NK-92 treated with Interleukin-12 subunit alpha and Interleukin-12 subunit beta, amount 100 ng/mL, for 24 hours (cell line): ENCODE data around the gene GSTT4.
"Not testable (repeated sequence)": the region's sequence is repeated elsewhere in the genome, so short reads cannot be mapped to it uniquely, and the experiment has no call there.

ENCODE experiments used
- DNase-seq: peaks from one replicate; lab custom pipeline; 2025; lab: John Stamatoyannopoulos, UW

GSTT4 gene

DNA sequence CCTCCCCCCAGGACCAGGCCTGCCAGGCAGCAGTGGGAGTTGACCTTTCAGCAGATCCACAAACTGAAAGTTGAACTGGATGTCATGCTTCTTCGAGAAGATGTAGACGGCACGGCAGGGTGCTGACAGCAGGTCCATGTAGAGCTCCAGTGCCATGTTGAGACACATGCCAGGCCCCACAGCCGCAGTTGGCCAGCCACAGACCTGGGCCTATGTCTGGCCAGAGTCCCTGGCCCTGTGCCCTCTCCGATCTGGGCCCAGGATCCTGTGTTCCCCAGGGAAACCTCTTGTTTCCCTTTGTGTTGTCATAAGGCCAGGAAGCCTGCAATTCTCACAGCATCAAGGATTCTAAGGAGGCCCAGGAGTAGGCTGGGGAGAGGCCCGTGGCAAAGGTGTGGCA lies at the start of gene GSTT4:
TSS of gene GSTT4 (minus strand) at position 253 of the 400 bp plus-strand sequence. CDS start at position 156, 97 bp downstream.
- no peak for DNase-seq

- DNase-seq: no peak
These were observed 49.1 kb upstream of the GSTT4 start for GRCh38 chr22:24054356-24054755.

GRCh38 chr22:24053481-24054226 lies 48.4 kb upstream of the GSTT4 start:
- no peak for DNase-seq

DNA sequence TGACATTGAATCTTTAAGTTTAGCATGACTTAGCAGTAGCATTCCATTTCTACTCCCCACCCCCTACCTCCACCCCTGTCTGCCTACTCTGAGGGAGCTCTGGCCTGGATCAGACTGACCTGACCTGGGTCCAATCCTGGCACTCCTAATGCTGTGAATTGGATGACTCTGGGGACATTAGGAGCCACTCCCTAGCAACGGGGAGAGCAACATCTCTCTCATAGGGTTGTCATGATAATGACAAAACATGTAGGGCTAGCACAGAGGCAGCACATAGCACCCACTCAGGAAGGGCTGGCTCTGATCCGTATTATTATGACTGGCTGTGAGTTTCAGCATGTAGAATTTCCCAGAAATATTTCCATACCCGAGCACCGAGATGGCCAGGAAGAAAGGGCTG lies 46.3 kb upstream of the GSTT4 start:
- DNase-seq: no peak

DNA sequence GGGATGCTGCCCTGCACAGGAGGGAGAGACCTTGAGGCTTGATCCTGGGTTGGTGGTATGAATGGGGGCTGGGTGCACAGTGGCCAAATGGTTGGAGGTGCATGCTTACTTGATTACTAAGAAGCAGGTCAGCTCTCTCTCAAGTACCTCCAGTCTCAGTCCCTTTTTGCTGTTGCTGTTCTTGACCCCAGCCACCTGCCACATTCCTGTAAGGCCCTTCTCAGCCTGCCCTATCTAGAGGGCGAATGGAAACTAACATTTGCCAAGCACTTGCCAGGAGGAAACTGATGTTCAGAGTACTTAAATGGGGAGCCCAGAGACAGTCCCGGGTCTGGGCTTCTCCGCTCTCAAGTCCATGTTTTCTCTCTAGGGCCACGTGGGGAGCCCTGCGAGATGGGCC lies 45.8 kb upstream of the GSTT4 start:
- DNase-seq: no peak

DNA sequence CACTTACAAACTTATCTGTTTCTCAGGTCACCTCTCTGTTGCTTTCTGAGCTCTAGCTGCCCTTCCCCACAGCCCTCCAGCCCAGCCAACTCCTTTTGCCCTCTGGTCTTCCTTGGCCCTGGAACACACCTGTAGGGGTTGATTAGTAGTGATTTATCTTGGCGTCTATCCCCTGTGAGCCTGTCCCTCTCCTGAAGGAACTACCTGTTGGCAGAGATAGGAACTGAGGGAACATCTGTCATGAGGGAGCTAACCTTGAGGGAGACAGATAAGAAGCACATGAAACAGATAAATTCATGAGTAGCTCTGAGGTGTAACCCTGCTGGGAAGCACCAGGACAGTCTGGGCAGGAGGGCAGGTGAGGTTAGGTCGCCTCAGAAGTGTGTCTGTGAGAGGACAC lies 44.7 kb upstream of the GSTT4 start:
- no peak for DNase-seq

DNA sequence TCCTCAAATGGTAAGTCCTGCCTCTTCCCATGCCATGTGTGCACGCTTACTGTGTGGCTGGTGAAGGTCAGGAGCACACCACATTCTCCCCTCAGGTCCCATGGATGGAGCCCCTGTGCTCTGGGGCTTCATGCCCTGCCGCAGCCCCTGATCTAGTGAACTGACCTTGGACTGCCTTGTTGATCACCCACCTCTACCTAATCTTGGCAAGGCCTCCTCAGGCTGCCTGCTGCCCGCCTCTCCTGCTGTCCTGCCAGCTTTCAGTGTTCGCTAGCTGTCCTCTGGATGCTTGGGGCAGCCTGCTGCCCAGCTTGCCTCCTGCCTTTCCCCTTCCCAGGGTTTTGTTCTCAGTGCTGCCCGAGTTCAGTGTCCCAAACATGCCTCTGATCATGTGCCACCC lies 44.0 kb upstream of the GSTT4 start:
- no peak for DNase-seq

GRCh38 chr22:24046024-24046423 lies 40.8 kb upstream of the GSTT4 start:
- no peak for DNase-seq

DNA sequence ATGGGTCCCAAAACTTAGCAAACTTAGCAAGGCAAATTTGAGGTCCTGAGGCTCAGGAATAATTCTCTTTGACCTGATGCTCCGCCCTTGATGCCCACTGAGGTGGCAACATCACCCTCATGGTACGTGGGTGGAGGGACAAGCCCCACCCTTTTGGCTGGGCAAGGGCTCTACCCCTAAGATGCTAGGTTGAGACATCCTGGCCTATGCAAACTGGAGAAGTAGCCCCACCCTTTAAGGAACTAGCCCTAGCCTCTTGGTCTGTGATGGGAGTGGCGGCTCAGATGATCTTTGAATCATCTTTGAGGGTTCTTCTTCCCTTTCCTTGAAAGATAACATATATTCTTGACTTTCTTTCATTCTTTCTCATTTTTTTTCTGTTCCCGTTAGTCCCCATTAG lies 38.7 kb upstream of the GSTT4 start:
- no peak for DNase-seq

- not testable (repeated sequence) for DNase-seq
These were observed 38.2 kb upstream of the GSTT4 start for GRCh38 chr22:24043465-24043864.

GRCh38 chr22:24040946-24041345 lies 35.7 kb upstream of the GSTT4 start:
- no peak for DNase-seq

GRCh38 chr22:24039046-24039445 lies 33.8 kb upstream of the GSTT4 start:
- DNase-seq: no peak

GRCh38 chr22:24037851-24038765 lies 32.9 kb upstream of the GSTT4 start:
- no peak for DNase-seq

DNA sequence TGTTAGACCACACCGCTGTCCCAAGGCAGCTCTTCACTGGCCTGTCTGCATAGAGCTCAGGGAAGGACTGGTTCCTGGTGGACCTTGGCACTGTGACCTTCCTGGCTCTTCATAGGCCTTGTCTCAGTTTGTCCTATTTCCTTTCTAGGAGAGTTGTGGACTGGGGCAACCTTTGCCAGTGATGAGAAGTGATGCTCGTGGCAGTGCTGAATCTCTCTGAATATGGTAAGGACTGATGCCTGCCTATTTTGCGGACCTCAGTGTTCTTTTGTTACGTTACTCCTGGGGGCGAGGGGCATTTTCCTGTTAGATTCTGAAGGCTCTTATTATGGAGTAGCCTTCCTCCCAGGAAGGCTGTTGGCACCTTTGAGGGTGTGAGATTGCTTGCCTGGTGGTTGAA lies 30.0 kb upstream of the GSTT4 start:
- DNase-seq: no peak

DNA sequence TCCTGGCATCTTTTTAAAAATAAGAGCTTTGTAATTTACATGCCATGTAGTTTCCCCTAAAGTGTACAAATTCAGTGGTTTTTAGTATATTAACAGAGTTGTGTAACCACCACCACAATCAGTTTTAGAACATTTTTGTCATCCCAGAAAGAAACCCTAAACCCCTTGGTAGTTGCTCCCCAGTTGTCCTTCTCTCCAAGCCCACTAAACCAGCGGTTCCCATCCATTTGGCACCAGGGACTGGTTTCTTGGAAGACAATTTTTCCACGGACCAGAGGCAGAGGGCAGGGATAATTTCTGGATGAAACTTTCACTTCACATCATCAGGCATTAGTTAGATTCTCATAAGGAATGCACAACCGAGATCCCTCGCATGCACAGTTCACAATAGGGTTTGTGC lies 28.5 kb upstream of the GSTT4 start:
- no peak for DNase-seq

GRCh38 chr22:24030186-24030702 lies 25.0 kb upstream of the GSTT4 start:
- no peak for DNase-seq

DNA sequence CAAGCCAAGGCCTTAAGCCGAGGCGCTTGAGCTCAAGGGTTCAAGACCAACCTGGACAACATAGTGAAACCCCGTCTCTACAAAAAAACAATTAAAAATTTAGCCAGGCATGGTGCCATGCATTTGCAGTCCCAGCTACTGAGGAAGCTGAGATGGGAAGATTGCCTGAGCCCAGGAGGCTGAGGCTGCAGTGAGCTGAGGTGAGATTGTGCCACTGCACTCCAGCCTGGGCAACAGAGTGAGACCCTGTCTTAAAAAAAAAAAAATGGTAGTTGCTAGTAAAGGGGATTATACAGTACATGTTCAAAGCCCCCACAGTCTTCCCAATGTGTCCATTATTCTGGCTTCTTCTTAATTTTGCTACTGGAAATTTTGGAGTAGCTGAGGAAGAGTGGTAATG lies 24.1 kb upstream of the GSTT4 start:
- no peak for DNase-seq

- DNase-seq: no peak
These were observed 23.3 kb upstream of the GSTT4 start for GRCh38 chr22:24028533-24028932.

- DNase-seq: no peak
These were observed 22.7 kb upstream of the GSTT4 start for GRCh38 chr22:24027991-24028390.

DNA sequence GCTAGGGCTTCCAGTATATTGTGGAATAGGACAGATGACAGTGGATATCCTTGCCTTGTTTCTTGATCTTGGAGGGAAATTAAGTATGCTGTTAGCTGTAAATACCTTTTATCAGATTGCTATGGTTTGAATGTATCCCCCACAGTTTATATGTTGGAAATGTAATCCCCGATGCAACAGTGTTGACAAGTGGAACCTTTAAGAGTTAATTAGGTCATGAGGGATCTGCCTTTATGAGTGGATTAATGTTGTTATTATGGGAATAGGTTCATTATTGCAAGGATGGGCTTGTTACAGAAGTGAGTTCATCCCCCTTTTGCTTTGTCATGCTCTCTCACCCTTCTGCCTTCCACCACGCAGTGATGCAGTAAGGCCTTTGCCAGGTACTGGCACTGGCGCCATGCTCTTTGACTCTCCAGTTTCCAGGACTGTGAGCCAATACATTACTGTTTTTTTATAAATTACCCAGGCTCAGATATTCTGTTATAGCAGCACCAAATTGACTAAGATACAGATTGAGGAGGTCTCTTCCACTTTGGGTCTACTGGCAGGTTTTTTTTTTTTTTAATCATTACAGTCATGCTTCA lies 22.2 kb upstream of the GSTT4 start:
- DNase-seq: no peak

GRCh38 chr22:24026733-24027132 lies 21.5 kb upstream of the GSTT4 start:
- DNase-seq: no peak

DNA sequence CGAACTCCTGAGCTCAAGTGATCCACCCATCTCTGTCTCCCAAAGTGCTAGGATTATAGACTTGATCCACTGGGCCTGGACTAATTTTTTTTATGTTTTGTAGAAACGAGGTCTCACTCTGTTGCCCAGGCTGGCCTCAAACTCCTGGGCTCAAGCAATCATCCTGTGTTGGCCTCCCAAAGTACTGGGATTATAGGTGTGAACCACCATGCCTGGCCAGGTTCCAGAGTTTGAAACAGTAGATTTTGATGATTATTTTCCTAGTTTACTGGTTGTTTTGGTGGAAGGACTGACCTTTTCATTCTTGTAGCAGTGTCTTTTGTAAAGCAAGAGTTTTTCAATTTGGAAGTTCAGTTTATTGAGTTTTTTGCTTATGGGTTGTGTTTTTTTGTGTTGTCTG lies 20.8 kb upstream of the GSTT4 start:
- no peak for DNase-seq

GRCh38 chr22:24025475-24025874 lies 20.2 kb upstream of the GSTT4 start:
- DNase-seq: no peak
